Measurements from ENCODE around the gene NR2E1. TPM values are rescaled to one million over a fixed set of nuclear protein-coding genes. Genes with fewer than 3 reads are reported as not detected.

NR2E1 gene
- total RNA-seq, 1 experiment from 2014 or later = not detected

- H3K9me3 Mint-ChIP-seq = no peaks in the 10 kb centered on the region
- DNase-seq (ENCODE audit: low spot score) (no peak), ATAC-seq (no peak)
- H3K27me3 Mint-ChIP-seq (ENCODE audit: low read depth) = no peaks in the 10 kb centered on the region
- TF ChIP-seq JAZF1 (CRISPR knock-in tag; IDR thresholded peaks at IDR 0.05) (no peak), ZNF317 (CRISPR knock-in tag; IDR thresholded peaks at IDR 0.05; ENCODE audit: borderline replicate concordance, low read depth) (no peak), ATF3 (CRISPR knock-in tag; conservative IDR thresholded peaks at IDR 0.05) (no peak), USF2 (CRISPR knock-in tag; IDR thresholded peaks at IDR 0.05) (no peak), OVOL2 (CRISPR knock-in tag; IDR thresholded peaks at IDR 0.05; ENCODE audit: borderline replicate concordance) (no peak), IRF2 (CRISPR knock-in tag; IDR thresholded peaks at IDR 0.05; ENCODE audit: borderline replicate concordance, low read depth) (no peak), ZNF532 (CRISPR knock-in tag; IDR thresholded peaks at IDR 0.05; ENCODE audit: borderline replicate concordance) (no peak), ZNF138 (CRISPR knock-in tag; conservative IDR thresholded peaks at IDR 0.05) (no peak), AFF4 (CRISPR knock-in tag; IDR thresholded peaks at IDR 0.05; ENCODE audit: borderline replicate concordance) (no peak), E2F1 (CRISPR knock-in tag; IDR thresholded peaks at IDR 0.05) (no peak), FOXK1 (CRISPR knock-in tag; IDR thresholded peaks at IDR 0.05) (no peak), HMGXB4 (CRISPR knock-in tag; IDR thresholded peaks at IDR 0.05) (no peak), NFE2L1 (CRISPR knock-in tag; IDR thresholded peaks at IDR 0.05) (no peak), SP1 (CRISPR knock-in tag; conservative IDR thresholded peaks at IDR 0.05) (no peak), SOX15 (CRISPR knock-in tag; IDR thresholded peaks at IDR 0.05) (no peak), ZNF425 (CRISPR knock-in tag; conservative IDR thresholded peaks at IDR 0.05) (no peak)
- POLR2A ChIA-PET = no interaction called here
- H3K4me1 Mint-ChIP-seq = peaks cover 3% of the 10 kb centered on the region
- H3K27ac Mint-ChIP-seq = no peak overlapping the region
- H3K4me3 Mint-ChIP-seq = no peak overlapping the region
- CTCF ChIA-PET = no interaction called here
- no peaks in the 10 kb centered on the region; the same call in 1 of the 2 replicates for H3K36me3 Mint-ChIP-seq
Measured at GRCh38 chr6:108210556-108210955, 44.7 kb downstream of the NR2E1 start.

Data from WTC11 (cell line).